Fibroblast of lung (primary cell): ENCODE results near the gene INO80E.

Experiments
- EZH2 ChIP-seq: IDR thresholded peaks from 2 replicates; pipeline ENCODE4 v1.5.1; 2012; ENCODE audit warnings: low read length, control low read depth, mild to moderate bottlenecking; ENCODE audit errors: missing control alignments
- TF ChIP-seq, protein P1 (sequence below), 2 donors: IDR thresholded peaks in 1 of 2; conservative IDR thresholded peaks in 1 of 2; 1 replicate in 1 of 2; 2 replicates in 1 of 2; pipeline ENCODE4 v1.5.1; 2011 to 2012; ENCODE audit warnings: low read length in 2 of 2, control low read depth in 1 of 2, inconsistent platforms in 1 of 2, low read depth in 1 of 2, mild to moderate bottlenecking in 1 of 2

DNA sequence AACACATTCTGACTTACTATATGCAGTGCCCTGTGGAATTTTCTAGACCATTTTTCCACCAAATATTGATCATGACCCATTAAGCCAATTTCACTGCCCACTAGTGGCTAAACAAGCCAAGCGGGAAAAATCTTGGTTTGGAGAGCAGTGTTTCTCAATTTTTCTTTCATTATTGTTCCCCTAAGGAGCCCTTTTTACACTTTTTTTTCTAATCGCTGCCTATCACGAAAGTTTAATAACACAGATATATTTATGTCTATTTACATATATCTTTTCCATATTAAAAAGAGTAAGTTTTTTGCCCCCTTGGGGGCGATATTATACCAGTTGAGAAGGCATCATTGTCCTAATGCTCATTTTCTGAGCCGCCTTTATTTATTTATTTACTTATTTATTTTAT lies 45.8 kb downstream of the INO80E start:
- no peak for TF ChIP-seq EZH2
- TF ChIP-seq, protein P1, sequence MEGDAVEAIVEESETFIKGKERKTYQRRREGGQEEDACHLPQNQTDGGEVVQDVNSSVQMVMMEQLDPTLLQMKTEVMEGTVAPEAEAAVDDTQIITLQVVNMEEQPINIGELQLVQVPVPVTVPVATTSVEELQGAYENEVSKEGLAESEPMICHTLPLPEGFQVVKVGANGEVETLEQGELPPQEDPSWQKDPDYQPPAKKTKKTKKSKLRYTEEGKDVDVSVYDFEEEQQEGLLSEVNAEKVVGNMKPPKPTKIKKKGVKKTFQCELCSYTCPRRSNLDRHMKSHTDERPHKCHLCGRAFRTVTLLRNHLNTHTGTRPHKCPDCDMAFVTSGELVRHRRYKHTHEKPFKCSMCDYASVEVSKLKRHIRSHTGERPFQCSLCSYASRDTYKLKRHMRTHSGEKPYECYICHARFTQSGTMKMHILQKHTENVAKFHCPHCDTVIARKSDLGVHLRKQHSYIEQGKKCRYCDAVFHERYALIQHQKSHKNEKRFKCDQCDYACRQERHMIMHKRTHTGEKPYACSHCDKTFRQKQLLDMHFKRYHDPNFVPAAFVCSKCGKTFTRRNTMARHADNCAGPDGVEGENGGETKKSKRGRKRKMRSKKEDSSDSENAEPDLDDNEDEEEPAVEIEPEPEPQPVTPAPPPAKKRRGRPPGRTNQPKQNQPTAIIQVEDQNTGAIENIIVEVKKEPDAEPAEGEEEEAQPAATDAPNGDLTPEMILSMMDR (conservative IDR thresholded peaks at IDR 0.05 in 1 of 2, IDR thresholded peaks at IDR 0.05 in 1 of 2; ENCODE audit: low read depth in 1 of 2, low read length in 2 of 2) = peak; percentile 21 to 34
